Measurements from ENCODE around the gene PACRG. TPM values are rescaled to one million over a fixed set of nuclear protein-coding genes. Genes with fewer than 3 reads are reported as not detected.
"Not testable (repeated sequence)": the region's sequence is repeated elsewhere in the genome, so short reads cannot be mapped to it uniquely, and the experiment has no call there.

PACRG gene
- total RNA-seq, 1 donor = under 0.01 TPM

- H3K4me3 ChIP-seq (ENCODE audit: low read depth, low read length) = no peak overlapping the region
- TF ChIP-seq CTCF (IDR thresholded peaks at IDR 0.05; ENCODE audit: insufficient read depth, low read depth, low read length) = no peak
- DNase-seq (ENCODE audit: low read depth) = no peak
Observed at GRCh38 chr6:163310096-163310972, 582.6 kb downstream of the PACRG start.

GRCh38 chr6:163310973-163311383 lies 583.2 kb downstream of the PACRG start:
- no peak for DNase-seq (ENCODE audit: low read depth)
- no peak for TF ChIP-seq CTCF (IDR thresholded peaks at IDR 0.05; ENCODE audit: insufficient read depth, low read depth, low read length)
- H3K4me3 ChIP-seq (ENCODE audit: low read depth, low read length) = no peak overlapping the region

GRCh38 chr6:163311830-163312229 lies 584.1 kb downstream of the PACRG start:
- DNase-seq (ENCODE audit: low read depth) = no peak
- TF ChIP-seq CTCF (IDR thresholded peaks at IDR 0.05; ENCODE audit: insufficient read depth, low read depth, low read length) = no peak
- no peak overlapping the region for H3K4me3 ChIP-seq (ENCODE audit: low read depth, low read length)

- no peak for DNase-seq (ENCODE audit: low read depth)
- TF ChIP-seq CTCF (IDR thresholded peaks at IDR 0.05; ENCODE audit: insufficient read depth, low read depth, low read length) = no peak
- H3K4me3 ChIP-seq (ENCODE audit: low read depth, low read length) = no peak overlapping the region
Observed at GRCh38 chr6:163313566-163313965, 585.8 kb downstream of the PACRG start.

GRCh38 chr6:163313981-163314380 lies 586.2 kb downstream of the PACRG start:
- DNase-seq (ENCODE audit: low read depth) = no peak
- TF ChIP-seq CTCF (IDR thresholded peaks at IDR 0.05; ENCODE audit: insufficient read depth, low read depth, low read length) = no peak

GRCh38 chr6:163314791-163315470 lies 587.2 kb downstream of the PACRG start:
- H3K4me3 ChIP-seq (ENCODE audit: low read depth, low read length) = no peak overlapping the region
- no peak for DNase-seq (ENCODE audit: low read depth)
- TF ChIP-seq CTCF (IDR thresholded peaks at IDR 0.05; ENCODE audit: insufficient read depth, low read depth, low read length) = no peak

More at GRCh38 chr6:163313981-163314380, 586.2 kb downstream of the PACRG start:
- no peak overlapping the region for H3K4me3 ChIP-seq (ENCODE audit: low read depth, low read length)

GRCh38 chr6:163316866-163317495 lies 589.2 kb downstream of the PACRG start:
- not testable (repeated sequence) for H3K4me3 ChIP-seq (ENCODE audit: low read depth, low read length); DNase-seq (ENCODE audit: low read depth)

All from fibroblast of villous mesenchyme (primary cell).